Measurements from ENCODE around the gene MTHFSD. TPM values are rescaled to one million over a fixed set of nuclear protein-coding genes. Genes with fewer than 3 reads are reported as not detected.

MTHFSD gene
- total RNA-seq, 1 donor from 2014 or later, result 29.1 TPM

- no peak overlapping the region for H3K4me3 Mint-ChIP-seq
Measured at GRCh38 chr16:86502856-86503748, 51.9 kb downstream of the MTHFSD start.

GRCh38 chr16:86501989-86502855 is 52.8 kb downstream of the MTHFSD start:
- no peaks in the 10 kb centered on the region for H3K9me3 Mint-ChIP-seq
- no peak for DNase-seq
- intact Hi-C loops (cut with micrococcal nuclease), result no loop called here
- H3K36me3 Mint-ChIP-seq (ENCODE audit: low read depth), result peaks cover 2% of the 10 kb centered on the region
- H3K27ac Mint-ChIP-seq, result no peak overlapping the region
- H3K4me3 Mint-ChIP-seq, result no peak overlapping the region
- peaks cover 84% of the 10 kb centered on the region for H3K27me3 Mint-ChIP-seq
- peaks cover 8% of the 10 kb centered on the region for H3K4me1 Mint-ChIP-seq

More at GRCh38 chr16:86502856-86503748, 51.9 kb downstream of the MTHFSD start:
- intact Hi-C loops (cut with micrococcal nuclease), result no loop called here
- Mint-ChIP-seq H3K36me3 (ENCODE audit: low read depth) (peaks cover 2% of the 10 kb centered on the region), H3K9me3 (no peaks in the 10 kb centered on the region), H3K27me3 (peaks cover 88% of the 10 kb centered on the region), H3K27ac (no peak overlapping the region), H3K4me1 (peaks cover 13% of the 10 kb centered on the region)
- DNase-seq, result no peak

DNA sequence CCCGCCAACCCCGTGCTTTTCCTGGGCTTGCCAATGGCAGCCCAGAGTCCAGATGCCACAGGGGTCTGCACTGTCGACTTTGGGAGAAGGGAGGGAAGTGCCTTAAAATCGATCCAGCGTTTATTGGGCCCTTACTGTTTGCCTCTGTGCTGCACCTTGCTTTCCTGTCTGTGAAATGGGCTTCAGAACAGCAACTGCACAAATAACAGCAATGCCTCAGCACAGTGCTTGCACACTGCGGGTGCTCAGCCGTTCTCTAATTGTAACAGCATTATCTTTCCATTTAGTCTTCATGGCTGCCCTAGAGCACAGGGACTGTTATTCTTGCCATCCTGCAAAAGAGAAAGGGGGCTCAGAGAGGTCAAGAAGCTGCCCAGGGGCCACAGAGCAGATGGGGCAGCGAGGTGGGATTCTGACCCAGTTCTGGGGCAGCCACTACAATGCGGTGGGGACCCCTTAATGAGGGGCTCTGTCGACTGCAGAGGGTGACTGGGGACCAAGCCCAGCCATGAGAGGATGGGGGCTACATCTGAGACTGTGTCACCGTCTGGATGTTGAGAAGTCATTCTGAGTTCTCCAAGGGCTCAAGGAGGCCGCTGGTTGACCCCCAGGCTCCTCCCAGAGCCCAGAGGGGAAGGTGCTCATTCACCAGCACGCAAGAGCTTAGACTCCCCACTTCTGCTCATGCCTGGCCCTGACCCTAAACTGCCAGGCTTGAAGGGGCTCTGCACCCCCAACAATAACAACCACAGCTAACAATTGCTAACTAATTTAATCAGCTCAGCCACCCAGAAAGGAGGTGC is 54.1 kb downstream of the MTHFSD start:
- intact Hi-C loops (cut with micrococcal nuclease), result no loop called here
- H3K4me1 Mint-ChIP-seq, result peaks cover under 1% of the 10 kb centered on the region
- DNase-seq, result no peak
- H3K9me3 Mint-ChIP-seq, result no peaks in the 10 kb centered on the region
- H3K27me3 Mint-ChIP-seq, result peaks cover 82% of the 10 kb centered on the region
- H3K27ac Mint-ChIP-seq, result no peak overlapping the region
- H3K36me3 Mint-ChIP-seq (ENCODE audit: low read depth), result no peaks in the 10 kb centered on the region
- no peak overlapping the region for H3K4me3 Mint-ChIP-seq

DNA sequence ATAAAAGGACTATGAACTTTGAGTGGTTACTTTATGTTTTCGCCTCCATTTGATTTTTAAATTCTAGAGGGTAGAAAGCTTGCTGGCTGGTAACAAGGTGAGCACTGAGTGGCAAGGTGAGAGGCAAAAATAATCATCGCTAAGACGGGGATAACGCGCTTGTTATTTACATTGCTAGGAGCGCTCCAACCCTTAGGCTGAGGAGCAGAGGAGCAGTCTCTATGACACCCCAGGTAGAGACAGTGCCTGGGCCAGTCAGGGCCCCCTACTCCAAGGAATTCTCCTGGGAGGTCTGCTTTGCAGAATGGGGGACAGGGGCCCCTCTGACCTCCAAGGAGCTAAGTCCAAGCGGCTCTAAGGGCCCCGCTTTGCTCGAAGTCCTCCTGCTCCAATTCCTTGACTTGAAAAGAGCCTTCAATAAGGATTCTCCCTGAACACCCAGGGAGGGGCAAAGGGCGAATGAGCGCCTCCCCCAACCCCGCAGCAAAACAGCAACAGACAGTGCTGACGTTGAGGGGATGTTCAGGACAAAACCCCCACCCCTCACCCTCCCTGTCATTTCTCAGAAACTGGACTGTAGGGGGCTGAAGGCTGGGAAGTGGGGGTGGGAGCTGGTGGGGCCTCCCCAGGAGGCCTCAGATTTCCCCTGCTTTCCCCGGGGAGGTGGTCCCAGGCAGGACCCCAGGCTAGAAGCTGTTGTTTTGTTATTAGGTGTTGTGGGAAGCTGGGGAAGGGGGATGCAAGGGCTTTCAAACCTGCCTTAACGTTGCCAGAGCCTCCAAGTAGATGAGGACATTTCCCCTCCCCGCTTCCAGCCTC is 54.9 kb downstream of the MTHFSD start:
- H3K27ac Mint-ChIP-seq, result no peak overlapping the region
- no peak overlapping the region for H3K4me3 Mint-ChIP-seq
- no peaks in the 10 kb centered on the region for H3K36me3 Mint-ChIP-seq (ENCODE audit: low read depth)
- no peaks in the 10 kb centered on the region for H3K9me3 Mint-ChIP-seq
- no peaks in the 10 kb centered on the region for H3K4me1 Mint-ChIP-seq
- peaks cover 85% of the 10 kb centered on the region for H3K27me3 Mint-ChIP-seq
- intact Hi-C loops (cut with micrococcal nuclease), result loop anchor here (2.0 kb wide), 1 partner anchor 15 kb away; no protein-coding TSS in a partner anchor
- no peak for DNase-seq

DNA sequence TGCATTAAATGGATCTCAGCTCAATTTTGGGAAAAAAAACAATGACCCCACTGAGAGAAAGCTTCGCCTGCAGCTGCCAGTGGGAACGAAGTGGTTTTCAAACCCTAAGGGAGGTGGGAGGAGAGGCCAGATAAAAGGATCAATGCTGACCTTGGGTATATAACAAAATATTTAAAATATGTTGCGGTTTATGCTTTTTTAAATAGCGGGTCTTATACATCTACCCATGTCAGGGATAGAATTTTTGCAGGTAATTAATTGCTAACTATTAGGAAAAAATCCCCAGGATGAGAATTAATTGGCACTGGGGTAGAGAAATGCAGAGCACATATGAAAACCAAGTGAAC is 55.6 kb downstream of the MTHFSD start:
- H3K36me3 Mint-ChIP-seq (ENCODE audit: low read depth), result no peaks in the 10 kb centered on the region
- intact Hi-C loops (cut with micrococcal nuclease), result loop anchor here (2.0 kb wide), 1 partner anchor 15 kb away; no protein-coding TSS in a partner anchor
- H3K4me3 Mint-ChIP-seq, result no peak overlapping the region
- no peak overlapping the region for H3K27ac Mint-ChIP-seq
- peaks cover 81% of the 10 kb centered on the region for H3K27me3 Mint-ChIP-seq
- no peak for DNase-seq
- H3K9me3 Mint-ChIP-seq, result no peaks in the 10 kb centered on the region
- H3K4me1 Mint-ChIP-seq, result no peaks in the 10 kb centered on the region

DNA sequence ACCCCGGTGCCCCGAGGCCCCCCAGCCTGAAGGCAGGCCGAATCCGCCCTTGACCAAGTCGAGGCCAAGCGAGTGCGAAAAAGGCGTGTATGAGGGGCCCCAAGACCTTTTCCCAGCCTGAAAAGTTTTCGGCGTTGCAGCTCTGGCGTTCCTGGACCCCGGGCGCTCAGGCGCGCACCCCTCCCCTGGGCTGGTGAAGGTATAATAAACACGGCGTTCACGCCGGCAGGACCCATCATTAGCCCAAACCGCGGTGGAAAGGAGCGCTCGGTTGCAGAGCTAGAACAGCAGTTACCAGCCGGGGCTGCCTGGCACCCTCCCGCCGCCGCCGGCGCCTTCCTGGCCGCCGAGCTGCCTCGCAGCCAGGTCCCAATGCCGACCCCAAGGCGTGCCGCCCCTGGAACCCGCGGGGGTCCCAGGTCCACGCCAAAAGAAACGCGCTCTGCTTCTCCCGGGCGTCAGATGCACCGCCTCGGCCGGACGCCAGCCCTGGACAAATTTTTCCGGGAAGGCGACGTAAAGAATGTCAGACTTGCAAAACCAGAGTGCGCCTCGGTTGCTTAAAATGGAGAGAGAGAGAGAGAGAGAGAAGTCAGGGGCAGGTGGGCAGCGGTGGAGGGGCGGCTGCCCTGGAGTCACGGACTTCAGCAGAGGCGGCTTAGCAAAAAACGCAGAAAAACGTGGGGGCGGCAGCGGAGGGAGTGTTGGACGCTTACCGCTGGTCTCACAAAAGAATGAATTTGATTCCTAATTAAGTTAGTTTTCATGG is 56.2 kb downstream of the MTHFSD start:
- DNase-seq, result no peak
- Mint-ChIP-seq H3K9me3 (no peaks in the 10 kb centered on the region), H3K4me3 (no peak overlapping the region), H3K36me3 (ENCODE audit: low read depth) (no peaks in the 10 kb centered on the region), H3K27me3 (peaks cover 81% of the 10 kb centered on the region), H3K4me1 (no peaks in the 10 kb centered on the region), H3K27ac (peak overlapping the region; percentile 41)
- intact Hi-C loops (cut with micrococcal nuclease), result loop anchor here (1.0 to 2.0 kb wide), 2 partner anchors 16 to 69 kb away; no protein-coding TSS in a partner anchor

DNA sequence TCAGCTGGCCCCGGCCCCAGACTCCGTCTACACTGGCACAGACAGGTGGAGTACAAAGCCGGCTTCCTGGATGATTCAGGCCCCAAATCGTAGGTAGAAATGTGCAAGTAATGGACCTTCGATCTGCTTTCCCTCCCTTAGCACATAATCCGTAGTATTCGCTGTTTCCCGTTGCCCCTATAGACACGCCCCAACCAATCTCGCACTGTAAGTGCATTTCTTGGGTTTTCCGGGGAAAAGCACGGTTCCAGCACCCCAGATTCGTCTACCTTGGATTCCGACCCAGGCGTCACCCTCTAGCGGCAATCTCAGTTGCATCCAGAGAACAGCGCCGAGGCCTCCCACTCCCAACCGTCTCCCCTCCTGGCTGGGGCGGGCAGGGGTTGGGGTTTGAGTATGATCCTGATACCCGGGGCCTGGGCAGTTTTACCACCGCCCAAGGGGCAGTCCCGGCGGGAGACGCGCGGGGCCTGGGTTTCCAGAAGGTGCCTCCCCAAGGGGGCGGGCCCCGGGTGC is 56.8 kb downstream of the MTHFSD start:
- intact Hi-C loops (cut with micrococcal nuclease), result loop anchor here (1.0 to 2.0 kb wide), 2 partner anchors 17 to 70 kb away; no protein-coding TSS in a partner anchor
- Mint-ChIP-seq H3K36me3 (ENCODE audit: low read depth) (no peaks in the 10 kb centered on the region), H3K27ac (peak overlapping the region; percentile 56)

GRCh38 chr16:86497551-86498021 is 57.4 kb downstream of the MTHFSD start:
- no peak for DNase-seq
- H3K36me3 Mint-ChIP-seq (ENCODE audit: low read depth), result no peaks in the 10 kb centered on the region
- H3K27ac Mint-ChIP-seq, result no peak overlapping the region
- intact Hi-C loops (cut with micrococcal nuclease), result loop anchor here (1.0 to 2.0 kb wide), 2 partner anchors 17 to 71 kb away; no protein-coding TSS in a partner anchor
- no peaks in the 10 kb centered on the region for H3K4me1 Mint-ChIP-seq
- peaks cover 78% of the 10 kb centered on the region for H3K27me3 Mint-ChIP-seq
- no peak overlapping the region for H3K4me3 Mint-ChIP-seq
- H3K9me3 Mint-ChIP-seq, result no peaks in the 10 kb centered on the region

More for the DNA sequence above, 56.8 kb downstream of the MTHFSD start:
- peaks cover 80% of the 10 kb centered on the region for H3K27me3 Mint-ChIP-seq
- no peak overlapping the region for H3K4me3 Mint-ChIP-seq
- H3K4me1 Mint-ChIP-seq, result no peaks in the 10 kb centered on the region
- no peak for DNase-seq
- no peaks in the 10 kb centered on the region for H3K9me3 Mint-ChIP-seq

DNA sequence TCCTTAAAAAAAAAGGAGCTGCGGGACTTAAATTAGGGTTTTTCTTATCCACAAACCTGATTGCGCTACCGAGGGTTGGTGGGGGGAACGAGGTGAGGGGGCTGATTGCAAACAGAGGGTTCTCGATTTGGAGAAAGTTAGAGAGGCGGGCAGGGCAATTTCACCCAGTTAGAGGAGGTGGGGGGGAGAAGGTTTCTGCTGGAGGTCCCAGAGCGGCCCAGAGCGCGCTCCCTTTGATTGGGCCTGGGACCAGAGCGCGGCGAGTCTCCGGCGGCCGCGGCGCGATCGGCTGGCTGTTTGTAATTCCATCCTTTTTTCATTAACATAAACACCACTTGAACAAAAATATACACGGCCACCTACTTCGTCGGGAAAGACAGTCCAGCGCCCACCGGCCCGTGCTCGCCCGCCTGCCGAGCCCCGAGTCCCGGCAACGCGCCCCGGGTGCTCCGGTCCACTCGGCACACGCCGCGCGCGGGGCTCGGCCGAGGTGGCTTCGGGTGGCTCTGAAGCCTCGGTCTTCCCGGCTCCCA is 58.0 kb downstream of the MTHFSD start:
- no peaks in the 10 kb centered on the region for H3K36me3 Mint-ChIP-seq (ENCODE audit: low read depth)

GRCh38 chr16:86496262-86496928 is 58.6 kb downstream of the MTHFSD start:
- intact Hi-C loops (cut with micrococcal nuclease), result no loop called here
- no peaks in the 10 kb centered on the region for H3K9me3 Mint-ChIP-seq
- no peaks in the 10 kb centered on the region for H3K36me3 Mint-ChIP-seq (ENCODE audit: low read depth)
- no peak overlapping the region for H3K4me3 Mint-ChIP-seq
- H3K27ac Mint-ChIP-seq, result peak overlapping the region; percentile 29
- H3K4me1 Mint-ChIP-seq, result no peaks in the 10 kb centered on the region
- no peak for DNase-seq
- H3K27me3 Mint-ChIP-seq, result peaks cover 74% of the 10 kb centered on the region

More for the DNA sequence above, 58.0 kb downstream of the MTHFSD start:
- intact Hi-C loops (cut with micrococcal nuclease), result no loop called here
- no peak for DNase-seq
- H3K27ac Mint-ChIP-seq, result peak overlapping the region; percentile 63
- H3K4me3 Mint-ChIP-seq, result no peak overlapping the region
- no peaks in the 10 kb centered on the region for H3K9me3 Mint-ChIP-seq
- no peaks in the 10 kb centered on the region for H3K4me1 Mint-ChIP-seq
- H3K27me3 Mint-ChIP-seq, result peaks cover 77% of the 10 kb centered on the region

- DNase-seq, result no peak
- Mint-ChIP-seq H3K36me3 (ENCODE audit: low read depth) (no peaks in the 10 kb centered on the region), H3K27me3 (peaks cover 75% of the 10 kb centered on the region), H3K4me1 (no peaks in the 10 kb centered on the region), H3K9me3 (no peaks in the 10 kb centered on the region), H3K4me3 (no peak overlapping the region), H3K27ac (no peak overlapping the region)
- intact Hi-C loops (cut with micrococcal nuclease), result no loop called here
Measured at GRCh38 chr16:86495756-86496261, 59.2 kb downstream of the MTHFSD start.

Measured in activated CD4-positive, alpha-beta T cell treated with anti-CD3 and anti-CD28 coated beads, Interleukin-2, amount 10 ng/mL, durations not matched to agents 24 days and 14 days (primary cell).